ES-I3 (cell line): ENCODE results near the gene TOMM40L.

ENCODE experiments used
- H3K36me3 ChIP-seq: 2 replicates; pipeline ENCODE4 v1.6.1; 2013; ENCODE audit warnings: mild to moderate bottlenecking, low read length, control low read depth, moderate library complexity; ENCODE audit not compliant: insufficient read depth
- H3K4me1 ChIP-seq: 2 replicates; pipeline ENCODE4 v1.6.1; 2013; ENCODE audit warnings: mild to moderate bottlenecking, control low read depth, low read length; ENCODE audit not compliant: insufficient read depth
- H3K9ac ChIP-seq: 2 replicates; pipeline ENCODE4 v1.6.1; 2013; ENCODE audit warnings: low read depth, mild to moderate bottlenecking, low read length, moderate library complexity
- H3K9me3 ChIP-seq: 2 replicates; pipeline ENCODE4 v1.6.1; 2013; ENCODE audit warnings: mild to moderate bottlenecking, low read length, moderate library complexity; ENCODE audit not compliant: control insufficient read depth, insufficient read depth

The TOMM40L gene

DNA sequence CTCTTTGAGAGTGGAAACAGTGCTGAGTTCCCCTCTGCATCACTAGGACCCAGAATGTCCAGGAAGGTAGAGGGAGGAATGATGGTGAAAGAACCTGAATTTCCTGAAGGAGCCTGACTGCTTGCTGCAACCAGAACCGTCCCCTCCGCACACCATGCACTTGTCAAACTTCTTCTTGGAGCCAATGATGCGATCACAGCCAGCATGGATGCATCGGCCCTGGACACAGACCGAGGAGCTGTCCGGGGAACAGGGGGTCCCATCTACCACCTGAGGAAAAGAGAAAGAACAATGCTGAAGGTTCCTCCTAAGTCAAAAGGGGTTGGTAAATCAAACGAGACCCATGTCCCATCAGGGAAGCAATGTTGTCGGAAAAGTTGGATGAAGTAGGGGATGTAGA is 33.9 kb upstream of the TOMM40L start:
- Histone ChIP-seq H3K4me1 (peaks cover 3% of the 10 kb centered on the region; the same call in 1 of the 2 replicates), H3K9ac (no peak overlapping the region), H3K36me3 (peaks cover 4% of the 10 kb centered on the region; the same call in 1 of the 2 replicates), H3K9me3 (no peaks in the 10 kb centered on the region)

DNA sequence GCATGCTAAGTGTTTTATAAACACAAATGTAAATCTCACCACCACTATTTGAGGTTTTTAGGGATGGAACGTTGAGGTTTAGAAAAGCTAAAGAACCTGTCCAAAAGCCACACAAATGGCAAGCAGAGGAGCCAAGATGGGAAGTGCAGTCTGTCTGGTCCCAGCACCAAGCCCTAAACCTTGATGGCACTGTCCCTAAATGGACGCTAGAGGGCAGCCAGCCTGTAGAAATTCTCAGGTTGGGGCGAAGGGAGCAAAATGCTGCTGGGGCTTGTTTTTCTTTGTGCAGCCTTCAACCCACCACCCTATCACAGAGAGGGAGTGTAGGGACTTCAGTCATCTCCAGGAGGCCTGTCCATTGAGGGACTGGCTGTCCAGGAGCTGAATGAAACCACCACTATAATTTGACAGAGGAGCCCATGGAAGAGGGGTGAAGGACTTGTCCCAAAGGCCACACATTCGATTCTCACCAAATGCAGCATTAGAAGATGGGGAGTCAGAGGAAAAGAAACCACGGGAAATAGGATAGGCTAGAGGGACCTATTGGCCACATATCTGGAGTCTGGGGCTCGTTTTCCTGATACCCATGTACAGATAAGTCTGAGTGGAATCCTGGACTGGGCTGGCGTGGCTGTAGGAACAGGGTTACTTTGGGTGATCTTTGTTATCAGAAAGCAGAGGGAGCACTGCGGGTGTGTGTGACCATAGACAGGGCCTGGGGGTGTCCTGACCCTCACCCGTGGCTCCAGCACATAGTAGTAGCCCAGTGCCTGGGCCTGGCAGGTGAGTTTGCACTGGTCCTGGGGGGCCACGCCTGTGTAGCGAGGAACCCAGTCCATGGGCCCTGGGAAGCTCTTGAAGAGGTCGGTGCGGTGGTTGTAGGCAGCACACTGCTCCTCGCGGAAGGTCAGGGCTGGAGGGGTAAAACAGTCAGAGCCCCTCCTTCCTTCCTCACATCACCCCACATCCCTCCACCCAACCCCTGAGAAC is 33.1 kb upstream of the TOMM40L start:
- no peaks in the 10 kb centered on the region for H3K9me3 ChIP-seq
- H3K9ac ChIP-seq: no peak overlapping the region
- H3K36me3 ChIP-seq: peaks cover 4% of the 10 kb centered on the region; the same call in 1 of the 2 replicates
- H3K4me1 ChIP-seq: peaks cover 3% of the 10 kb centered on the region; the same call in 1 of the 2 replicates

DNA sequence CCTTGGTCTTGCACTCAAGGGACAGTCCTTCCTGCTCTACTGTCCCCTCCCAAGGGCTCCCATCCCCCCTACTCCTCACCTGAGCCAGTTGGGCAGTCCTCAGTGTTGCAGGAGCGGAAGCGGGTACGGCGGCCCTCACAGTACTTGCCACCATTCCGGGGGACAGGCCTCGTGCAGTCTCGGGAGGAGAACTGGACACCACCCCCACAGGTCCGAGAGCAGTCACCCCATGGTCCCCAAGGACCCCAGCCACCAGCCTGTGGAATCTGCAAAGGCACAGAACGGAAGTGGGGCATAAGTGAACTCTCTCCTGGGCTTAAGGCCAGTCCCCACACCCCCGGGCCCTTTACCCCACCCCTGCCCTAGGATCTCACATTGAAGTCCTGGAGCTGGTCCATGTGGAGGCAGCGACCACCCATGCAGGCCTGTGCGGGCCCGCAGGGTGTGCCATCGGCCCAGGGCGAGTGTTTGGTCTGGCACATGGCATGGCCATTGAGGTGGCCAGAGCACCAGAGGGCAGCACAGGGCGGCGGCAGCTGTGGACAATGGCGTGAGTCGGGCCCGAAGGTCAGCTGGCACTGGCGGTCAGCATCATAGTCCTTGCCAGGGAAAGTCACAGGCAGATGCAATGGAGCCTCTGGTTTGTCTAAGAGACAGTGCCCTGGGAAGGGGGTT is 32.2 kb upstream of the TOMM40L start:
- Histone ChIP-seq H3K9ac (no peak overlapping the region), H3K9me3 (no peaks in the 10 kb centered on the region), H3K4me1 (peaks cover 3% of the 10 kb centered on the region; the same call in 1 of the 2 replicates), H3K36me3 (peaks cover 4% of the 10 kb centered on the region; the same call in 1 of the 2 replicates)

DNA sequence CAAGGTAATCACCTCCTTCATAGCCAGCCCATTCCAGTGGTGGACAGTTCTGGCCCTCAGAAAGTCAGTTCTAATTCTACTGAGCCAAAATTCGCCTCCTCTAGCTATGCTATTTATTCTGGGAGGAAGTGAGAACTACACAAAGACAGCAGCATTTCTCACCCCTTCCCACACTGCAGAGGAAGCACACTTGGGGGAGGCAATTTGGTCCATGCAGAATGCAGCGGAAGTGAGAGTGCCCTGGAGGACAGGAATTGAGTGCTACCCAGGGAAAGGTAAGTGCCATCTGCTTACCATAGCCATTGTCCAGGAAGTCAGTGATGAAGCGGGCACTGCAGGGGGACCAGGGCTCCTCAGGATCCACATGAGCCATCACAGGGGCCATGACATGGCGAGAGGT is 30.7 kb upstream of the TOMM40L start:
- Histone ChIP-seq H3K36me3 (peaks cover 4% of the 10 kb centered on the region; the same call in 1 of the 2 replicates), H3K9ac (no peak overlapping the region), H3K9me3 (no peaks in the 10 kb centered on the region)

DNA sequence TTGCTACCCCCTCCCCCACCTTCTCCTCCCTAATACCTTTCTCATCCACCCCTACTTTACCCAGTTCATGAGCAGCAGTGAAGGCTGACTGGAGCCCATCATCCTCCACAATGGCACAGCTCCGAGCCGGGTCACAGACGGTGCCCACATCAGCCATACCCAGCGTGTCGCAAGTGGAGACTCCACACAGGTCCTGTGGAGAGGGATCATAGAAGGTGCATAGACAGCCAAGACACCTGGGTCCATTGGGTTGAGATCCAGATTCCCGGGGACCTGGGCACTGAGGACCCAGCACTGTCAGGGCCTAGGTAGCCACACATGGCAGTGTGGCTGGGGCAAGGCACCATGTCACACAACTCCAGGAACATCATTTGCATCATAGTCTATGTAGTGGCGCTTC is 29.7 kb upstream of the TOMM40L start:
- Histone ChIP-seq H3K4me1 (peaks cover 20% of the 10 kb centered on the region), H3K36me3 (peaks cover 4% of the 10 kb centered on the region; the same call in 1 of the 2 replicates), H3K9me3 (no peaks in the 10 kb centered on the region), H3K9ac (no peak overlapping the region)

More for the DNA sequence above, 30.7 kb upstream of the TOMM40L start:
- peaks cover 12% of the 10 kb centered on the region; the same call in 1 of the 2 replicates for H3K4me1 ChIP-seq

DNA sequence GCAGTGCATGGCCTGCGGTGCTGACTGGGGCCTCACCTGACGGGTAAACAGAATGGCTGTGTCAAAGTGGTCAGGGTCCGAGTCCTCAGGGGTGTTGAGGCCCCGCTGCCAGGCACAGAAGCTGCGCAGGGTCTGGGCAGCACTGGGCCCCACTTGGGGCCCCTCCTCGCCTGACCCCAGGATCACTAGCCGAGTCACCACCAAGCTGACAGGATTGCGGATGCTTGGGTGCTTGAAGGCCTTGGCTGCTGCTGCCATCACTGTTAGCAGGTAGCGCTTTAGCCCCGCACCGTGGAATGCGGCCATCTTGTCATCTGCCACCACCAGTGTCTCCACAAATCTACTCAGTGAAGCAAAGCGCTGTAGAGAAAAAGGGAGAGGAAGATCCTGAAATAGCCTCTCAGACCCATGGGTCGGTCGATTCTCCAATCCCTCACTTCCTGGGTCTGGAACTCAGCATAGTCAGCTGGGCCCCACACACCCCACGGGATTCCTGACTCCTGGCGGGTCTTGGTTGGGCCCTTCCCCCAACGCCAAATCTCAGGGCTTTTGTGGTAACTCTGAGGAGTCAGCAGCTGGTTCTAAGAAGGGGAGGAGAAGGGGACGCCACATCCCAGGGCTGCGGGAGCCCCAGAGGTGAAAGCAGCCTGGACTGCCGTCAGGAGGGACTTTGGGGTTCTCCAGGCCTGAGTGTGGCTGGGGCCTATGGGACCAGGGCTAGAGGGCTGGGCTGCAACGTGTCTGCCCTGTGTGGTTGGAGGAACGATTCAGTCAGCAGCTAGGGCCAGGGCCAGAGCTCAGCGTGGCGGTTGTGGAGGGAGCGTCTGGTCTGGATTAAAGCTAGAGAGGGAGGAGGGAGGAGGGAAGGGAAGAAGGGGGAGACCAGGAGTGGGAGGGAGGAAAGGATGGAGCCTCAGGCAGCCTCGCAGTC is 29.1 kb upstream of the TOMM40L start:
- peak overlapping the region; percentile 44; the same call in 1 of the 2 replicates for H3K9ac ChIP-seq

DNA sequence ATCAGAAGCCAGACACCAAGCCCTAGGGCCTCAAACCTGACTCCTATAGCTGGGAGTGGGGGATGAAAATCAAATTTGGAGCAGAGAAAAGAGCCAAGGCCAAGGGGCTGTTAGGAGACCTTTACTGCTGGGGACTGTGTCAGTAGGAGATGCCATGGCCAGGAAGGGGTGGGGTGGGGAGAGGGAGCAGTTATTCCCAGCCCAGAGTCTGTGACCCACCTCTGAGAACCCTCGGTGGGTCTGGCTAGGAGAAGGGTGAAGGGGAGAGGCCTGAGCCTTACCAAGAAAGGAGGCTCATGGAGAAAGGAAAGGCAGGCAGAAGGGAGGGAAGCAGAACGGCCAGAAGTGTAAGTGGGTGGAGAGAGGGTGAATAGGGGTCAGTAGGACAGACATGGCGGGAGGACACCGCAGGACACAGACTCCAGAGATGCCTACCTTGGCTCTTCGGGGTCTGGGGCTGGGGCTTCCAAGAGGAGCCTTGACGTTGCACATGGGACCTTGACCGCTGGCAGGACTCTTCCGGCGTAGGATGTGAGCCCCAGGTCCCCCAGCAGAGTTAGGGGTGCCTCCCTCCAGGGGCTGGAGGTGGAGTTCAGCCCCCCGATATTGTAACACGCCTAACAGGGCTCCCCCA is 28.2 kb upstream of the TOMM40L start:
- H3K36me3 ChIP-seq: peaks cover 4% of the 10 kb centered on the region; the same call in 1 of the 2 replicates
- H3K9ac ChIP-seq: peak overlapping the region; percentile 44; the same call in 1 of the 2 replicates
- H3K9me3 ChIP-seq: no peaks in the 10 kb centered on the region
- peaks cover 25% of the 10 kb centered on the region for H3K4me1 ChIP-seq

More for the DNA sequence above, 29.1 kb upstream of the TOMM40L start:
- no peaks in the 10 kb centered on the region for H3K9me3 ChIP-seq
- peaks cover 26% of the 10 kb centered on the region for H3K4me1 ChIP-seq
- H3K36me3 ChIP-seq: peaks cover 4% of the 10 kb centered on the region; the same call in 1 of the 2 replicates

DNA sequence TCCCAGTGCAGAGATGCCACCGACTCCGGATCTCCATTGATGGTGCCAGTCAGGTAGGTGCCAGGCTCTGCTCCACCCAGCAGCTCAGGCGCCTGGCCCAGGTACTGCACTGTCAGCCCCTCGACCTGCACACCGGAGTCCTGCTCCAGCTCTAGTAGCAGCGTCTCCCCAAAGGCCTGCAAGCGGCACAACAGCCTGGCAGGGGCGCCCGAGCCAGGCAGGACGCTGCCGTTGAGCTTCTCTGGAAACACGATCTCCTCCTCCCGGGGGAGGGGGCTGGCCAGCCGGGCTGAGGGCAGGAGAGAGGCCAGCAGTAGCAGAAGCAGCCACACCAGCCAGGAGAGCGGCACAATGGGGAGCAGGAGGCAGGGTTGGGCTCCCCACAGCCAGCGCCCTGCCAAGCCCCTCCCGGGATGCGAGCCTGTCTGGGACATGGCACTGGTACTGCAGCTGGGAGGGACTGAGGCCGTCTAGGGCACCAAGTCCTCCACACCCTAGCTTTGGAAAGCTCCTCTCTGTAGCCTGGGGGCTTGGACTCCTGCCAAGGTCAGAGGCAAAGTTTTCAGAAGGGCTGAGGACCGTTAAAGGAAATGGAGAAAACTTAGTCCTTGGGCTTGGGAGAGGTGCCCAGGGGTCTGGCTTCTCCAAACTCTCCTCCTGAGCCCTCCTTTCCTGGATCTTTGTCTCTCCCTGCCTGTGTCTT is 27.5 kb upstream of the TOMM40L start:
- Histone ChIP-seq H3K36me3 (peaks cover 4% of the 10 kb centered on the region), H3K9me3 (no peaks in the 10 kb centered on the region), H3K4me1 (peaks cover 23% of the 10 kb centered on the region), H3K9ac (peak overlapping the region; percentile 44)

DNA sequence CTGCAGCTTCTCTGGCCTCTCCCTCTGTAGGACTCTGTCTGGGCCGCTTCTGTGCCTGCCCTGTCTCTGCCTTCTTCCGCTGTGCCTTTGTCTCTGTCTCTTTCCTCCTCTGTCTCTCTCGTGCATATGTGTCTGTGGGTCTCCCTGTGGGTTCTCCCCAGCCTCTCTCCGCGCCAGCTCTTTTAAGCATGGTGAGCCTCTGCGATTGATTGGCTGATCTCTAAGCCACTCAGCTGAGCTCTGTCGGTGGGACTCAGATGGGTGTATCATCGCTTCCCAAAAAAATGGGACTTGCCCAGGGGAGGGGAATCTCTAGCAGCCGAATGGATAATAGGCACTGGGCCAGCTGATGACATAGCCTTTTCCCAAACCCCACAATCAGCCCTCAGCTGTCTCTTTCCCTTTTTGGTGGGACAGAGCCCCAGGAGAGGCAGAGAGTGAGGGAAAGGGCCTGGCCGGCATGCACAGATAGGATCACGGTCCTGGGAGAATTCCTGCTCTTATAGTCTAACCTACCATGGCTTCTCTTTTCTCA is 26.9 kb upstream of the TOMM40L start, which contains the start of gene ADAMTS4:
ADAMTS4 (minus strand) TSS at position 158 of the 535 bp plus-strand sequence. CDS start 427 bp downstream, outside the sequence.
- H3K4me1 ChIP-seq: peaks cover 23% of the 10 kb centered on the region
- H3K9me3 ChIP-seq: no peaks in the 10 kb centered on the region
- peak within 1 kb of the TSS; percentile 97 for H3K9ac ChIP-seq
- peaks cover 4% of the 10 kb centered on the region for H3K36me3 ChIP-seq

DNA sequence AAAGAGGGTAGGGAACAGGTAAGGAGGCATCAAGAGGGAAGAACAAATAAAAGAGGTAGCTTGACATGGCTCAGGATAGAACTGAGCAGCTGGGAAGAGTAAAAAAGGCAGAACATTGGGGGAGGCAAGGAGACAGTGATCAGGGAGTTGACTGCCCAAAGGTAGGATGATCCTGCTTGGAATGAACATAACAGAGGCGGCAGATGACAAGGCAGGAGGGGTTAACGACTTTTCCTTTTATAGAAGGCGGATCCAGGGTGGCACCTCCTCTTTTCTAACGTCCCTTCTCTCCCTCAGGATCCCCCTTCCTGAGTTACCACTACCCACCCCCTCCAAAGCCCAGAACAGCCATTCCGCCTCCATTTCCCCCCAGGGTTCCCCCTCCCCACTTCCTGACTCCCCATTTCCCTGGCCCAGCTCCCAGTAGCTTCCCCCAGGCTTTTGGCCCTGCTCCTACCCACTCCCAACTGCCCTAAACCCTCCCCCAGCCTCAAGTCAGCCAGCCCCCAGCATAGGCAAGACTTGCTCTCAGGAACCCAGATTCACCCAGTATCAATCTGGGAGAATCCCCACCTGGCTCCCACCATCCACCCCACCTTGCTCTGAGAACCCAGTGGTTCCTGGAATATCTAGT is 26.2 kb upstream of the TOMM40L start:
- peaks cover 23% of the 10 kb centered on the region for H3K4me1 ChIP-seq
- H3K9ac ChIP-seq: peak overlapping the region; percentile 97

DNA sequence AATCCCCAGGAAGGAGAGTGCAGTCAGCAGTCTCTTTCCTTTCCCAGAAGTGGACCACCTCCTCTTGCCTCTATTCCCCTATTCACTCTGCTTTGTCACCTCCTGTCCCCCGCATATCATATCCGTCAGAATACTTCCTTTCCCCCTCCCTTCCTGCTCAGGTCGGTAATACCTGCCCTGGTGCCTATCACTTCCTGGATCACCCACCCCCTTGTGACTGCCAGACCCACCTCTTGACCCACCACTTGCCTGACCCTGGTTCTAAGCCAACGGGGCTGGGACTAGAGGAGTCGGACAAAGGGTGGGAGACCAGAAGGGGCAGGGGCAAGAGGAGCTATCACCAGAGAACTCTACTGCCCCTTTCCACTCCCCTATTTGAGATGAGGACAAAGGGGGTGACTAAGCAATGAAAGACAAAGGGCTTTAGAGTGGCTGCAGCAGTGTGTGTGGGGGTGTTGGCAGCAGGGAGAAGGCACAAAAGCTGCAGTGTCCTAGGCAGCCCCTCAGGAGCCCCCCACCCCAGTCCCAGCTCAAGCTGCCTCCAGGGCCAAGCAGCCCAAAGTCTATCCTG is 25.4 kb upstream of the TOMM40L start:
- no peaks in the 10 kb centered on the region; the same call in 1 of the 2 replicates for H3K36me3 ChIP-seq
- peaks cover 23% of the 10 kb centered on the region for H3K4me1 ChIP-seq
- peak overlapping the region; percentile 97 for H3K9ac ChIP-seq
- no peaks in the 10 kb centered on the region for H3K9me3 ChIP-seq

More for the DNA sequence above, 26.2 kb upstream of the TOMM40L start:
- Histone ChIP-seq H3K9me3 (no peaks in the 10 kb centered on the region), H3K36me3 (peaks cover 4% of the 10 kb centered on the region)
